GM12892 (cell line): ENCODE data around the gene THBS2.

Experiments used
- POLR2A ChIP-seq: IDR thresholded peaks from 2 replicates; pipeline ENCODE4 v1.6.1; 2011; ENCODE audit warnings: low read depth, low read length, control low read depth
- POLR2AphosphoS5 ChIP-seq: IDR thresholded peaks from 2 replicates; pipeline ENCODE4 v1.6.1; 2011; ENCODE audit warnings: low read depth, low read length, control low read depth
- TAF1 ChIP-seq: IDR thresholded peaks from 2 replicates; pipeline ENCODE4 v1.6.1; 2011; ENCODE audit warnings: low read depth, mild to moderate bottlenecking, control low read depth, low read length, borderline replicate concordance

- no peak for TF ChIP-seq POLR2AphosphoS5
- TF ChIP-seq TAF1, result no peak
- TF ChIP-seq POLR2A, result no peak
Observed at GRCh38 chr6:169185692-169186485, 67.8 kb downstream of the THBS2 start.
